PC-3 (cell line): ENCODE data around the gene SEMA3B. TPM values are rescaled to one million over a fixed set of nuclear protein-coding genes. Genes with fewer than 3 reads are reported as not detected.

Source experiments
- ATAC-seq: fragments of 200-7000 bp; cut with Tn5 transposase; 2 replicates; pipeline ENCODE4 v1.9.1; 2020; ENCODE audit warnings: mild to moderate bottlenecking, moderate library complexity
- BruUV-seq: library from RNA; stranded (reverse); fragments of 400-500 nt; replicated peaks from 2 replicates; lab custom pipeline; 2021; lab: Mats Ljungman, UMichigan
- CTCF ChIA-PET: fragments of 300-600 bp; sonication (Branson Sonifier 250); formaldehyde crosslinking; loops from one replicate; lab custom pipeline; 2022; ENCODE audit warnings: antibody characterized with exemption; lab: Charles Lee
- POLR2A ChIA-PET: fragments of 300-600 bp; sonication (Branson Sonifier 250); formaldehyde crosslinking; loops from one replicate; lab custom pipeline; 2022; ENCODE audit warnings: antibody characterized with exemption; ENCODE audit not compliant: unreplicated experiment; lab: Charles Lee
- DNase-seq: peaks from one replicate; pipeline ENCODE4 v3.0.0-alpha.2; 2015
- H2AFZ ChIP-seq: fragments of 300-600 bp; sonication (generic); 2 replicates; pipeline ENCODE4 v1.6.0; 2016; ENCODE audit warnings: antibody characterized with exemption, low read length
- H3F3A ChIP-seq: fragments of 300-600 bp; sonication (generic); one replicate; pipeline ENCODE4 v1.6.0; 2017; ENCODE audit warnings: antibody characterized with exemption, low read length, control low read depth, mild to moderate bottlenecking; ENCODE audit not compliant: unreplicated experiment
- H3K27ac ChIP-seq: fragments of 300-600 bp; sonication (generic); 2 replicates; pipeline ENCODE4 v1.5.1; 2016; ENCODE audit warnings: mild to moderate bottlenecking, low read length
- H3K27me3 ChIP-seq: fragments of 300-600 bp; sonication (generic); 2 replicates; pipeline ENCODE4 v1.6.1; 2016; ENCODE audit warnings: low read length, mixed read lengths
- H3K36me3 ChIP-seq: fragments of 300-600 bp; sonication (generic); 2 replicates; pipeline ENCODE4 v1.6.1; 2016; ENCODE audit warnings: low read depth, mixed run types, low read length, mixed read lengths
- H3K4me1 ChIP-seq: fragments of 300-600 bp; sonication (generic); 2 replicates; pipeline ENCODE4 v1.5.1; 2016; ENCODE audit warnings: low read length; ENCODE audit not compliant: insufficient read depth
- H3K4me2 ChIP-seq: fragments of 300-600 bp; sonication (generic); 2 replicates; pipeline ENCODE4 v1.6.0; 2016; ENCODE audit warnings: low read length
- H3K4me3 ChIP-seq: fragments of 300-600 bp; sonication (generic); 2 replicates; pipeline ENCODE4 v1.5.1; 2016; ENCODE audit warnings: mild to moderate bottlenecking, low read length, mixed read lengths
- H3K79me2 ChIP-seq: fragments of 300-600 bp; sonication (generic); 2 replicates; pipeline ENCODE4 v1.6.1; 2017; ENCODE audit warnings: low read length, mixed read lengths
- H3K9ac ChIP-seq: fragments of 300-600 bp; sonication (generic); 2 replicates; pipeline ENCODE4 v1.6.0; 2016; ENCODE audit warnings: mild to moderate bottlenecking, low read length
- H3K9me2 ChIP-seq: fragments of 300-600 bp; sonication (generic); replicated peaks from 2 replicates; pipeline ENCODE4 v1.6.1; 2016; ENCODE audit warnings: mixed run types, low read length, mixed read lengths
- H3K9me3 ChIP-seq: fragments of 300-600 bp; sonication (generic); 2 replicates; pipeline ENCODE4 v1.6.1; 2016; ENCODE audit warnings: low read length, mixed read lengths
- H4K20me1 ChIP-seq: fragments of 300-600 bp; sonication (generic); 2 replicates; pipeline ENCODE4 v1.6.1; 2016; ENCODE audit warnings: low read length, mixed read lengths
- EZH2 ChIP-seq: fragments of 300-600 bp; sonication (generic); IDR thresholded peaks from one replicate; pipeline ENCODE4 v1.6.1; 2017; ENCODE audit warnings: antibody characterized with exemption, mild to moderate bottlenecking, low read length; ENCODE audit not compliant: unreplicated experiment
- EZH2phosphoT487 ChIP-seq: fragments of 300-600 bp; sonication (generic); IDR thresholded peaks from 2 replicates; pipeline ENCODE4 v1.6.1; 2018; ENCODE audit warnings: mild to moderate bottlenecking, antibody characterized with exemption, low read length, borderline replicate concordance
- intact Hi-C: fragments of 100-400 bp; cut with micrococcal nuclease; formaldehyde crosslinking; loops from 2 replicates; pipeline ENCODE4 v1.9.0; 2023
- total RNA-seq: library from RNA; depleted of rRNA; stranded (reverse); fragments of >200 nt; gene quantifications from 2 replicates; pipeline ENCODE4 v1.2.3, GENCODE V29; 2014
- TF ChIP-seq, protein P1 (sequence below): fragments of 300-600 bp; sonication (generic); conservative IDR thresholded peaks from 2 replicates; pipeline ENCODE4 v1.5.1; 2017; ENCODE audit warnings: antibody characterized with exemption, low read depth, mild to moderate bottlenecking, low read length

Gene SEMA3B
- total RNA-seq, 1 experiment from 2014 or later = 40.1 TPM

DNA sequence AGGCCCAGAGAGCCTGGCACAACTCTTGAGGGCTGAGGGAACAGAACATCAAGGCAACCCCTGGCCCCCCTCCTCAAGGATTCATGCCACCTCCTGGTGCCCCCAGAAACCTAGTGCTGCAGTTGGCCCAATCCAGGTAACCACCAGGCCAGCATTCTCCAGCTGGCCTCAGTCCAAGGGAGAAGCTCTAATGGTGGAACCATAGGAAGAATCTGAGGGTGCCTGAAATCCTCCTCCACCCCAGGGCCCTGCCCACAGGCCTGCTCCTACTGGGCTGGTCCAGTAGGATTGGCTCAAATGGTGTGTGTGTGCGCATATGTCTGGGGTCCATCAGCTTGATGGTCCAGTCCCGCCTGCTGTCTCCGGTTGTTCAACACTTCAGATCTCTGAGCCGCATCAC is 45.9 kb downstream of the SEMA3B start:
- peaks cover 24% of the 10 kb centered on the region for H3K79me2 ChIP-seq
- H3K27me3 ChIP-seq = no peaks in the 10 kb centered on the region
- DNase-seq = no peak
- H3K4me2 ChIP-seq = no peak overlapping the region
- H3F3A ChIP-seq = peaks cover 13% of the 10 kb centered on the region
- peaks cover 40% of the 10 kb centered on the region for H3K4me1 ChIP-seq
- ChIA-PET CTCF (no interaction called here), POLR2A (interaction anchor here (0.5 to 0.6 kb wide), 2 partner anchors 14 to 253 kb away, joined by 3 read pairs; partner anchors contain the start of gene C3orf18)
- H4K20me1 ChIP-seq = no peaks in the 10 kb centered on the region
- no peak overlapping the region for H3K9ac ChIP-seq
- TF ChIP-seq, protein P1, sequence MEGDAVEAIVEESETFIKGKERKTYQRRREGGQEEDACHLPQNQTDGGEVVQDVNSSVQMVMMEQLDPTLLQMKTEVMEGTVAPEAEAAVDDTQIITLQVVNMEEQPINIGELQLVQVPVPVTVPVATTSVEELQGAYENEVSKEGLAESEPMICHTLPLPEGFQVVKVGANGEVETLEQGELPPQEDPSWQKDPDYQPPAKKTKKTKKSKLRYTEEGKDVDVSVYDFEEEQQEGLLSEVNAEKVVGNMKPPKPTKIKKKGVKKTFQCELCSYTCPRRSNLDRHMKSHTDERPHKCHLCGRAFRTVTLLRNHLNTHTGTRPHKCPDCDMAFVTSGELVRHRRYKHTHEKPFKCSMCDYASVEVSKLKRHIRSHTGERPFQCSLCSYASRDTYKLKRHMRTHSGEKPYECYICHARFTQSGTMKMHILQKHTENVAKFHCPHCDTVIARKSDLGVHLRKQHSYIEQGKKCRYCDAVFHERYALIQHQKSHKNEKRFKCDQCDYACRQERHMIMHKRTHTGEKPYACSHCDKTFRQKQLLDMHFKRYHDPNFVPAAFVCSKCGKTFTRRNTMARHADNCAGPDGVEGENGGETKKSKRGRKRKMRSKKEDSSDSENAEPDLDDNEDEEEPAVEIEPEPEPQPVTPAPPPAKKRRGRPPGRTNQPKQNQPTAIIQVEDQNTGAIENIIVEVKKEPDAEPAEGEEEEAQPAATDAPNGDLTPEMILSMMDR = no peak
- TF ChIP-seq EZH2phosphoT487 (no peak), EZH2 (no peak)
- no peaks in the 10 kb centered on the region for H3K9me2 ChIP-seq
- no TSS peak for BruUV-seq
- no peaks in the 10 kb centered on the region for H3K9me3 ChIP-seq
- H2AFZ ChIP-seq = no peak overlapping the region
- no peak for ATAC-seq
- intact Hi-C loops = no loop called here
- peaks cover 6% of the 10 kb centered on the region for H3K36me3 ChIP-seq
- H3K4me3 ChIP-seq = no peak overlapping the region
- no peak overlapping the region for H3K27ac ChIP-seq

DNA sequence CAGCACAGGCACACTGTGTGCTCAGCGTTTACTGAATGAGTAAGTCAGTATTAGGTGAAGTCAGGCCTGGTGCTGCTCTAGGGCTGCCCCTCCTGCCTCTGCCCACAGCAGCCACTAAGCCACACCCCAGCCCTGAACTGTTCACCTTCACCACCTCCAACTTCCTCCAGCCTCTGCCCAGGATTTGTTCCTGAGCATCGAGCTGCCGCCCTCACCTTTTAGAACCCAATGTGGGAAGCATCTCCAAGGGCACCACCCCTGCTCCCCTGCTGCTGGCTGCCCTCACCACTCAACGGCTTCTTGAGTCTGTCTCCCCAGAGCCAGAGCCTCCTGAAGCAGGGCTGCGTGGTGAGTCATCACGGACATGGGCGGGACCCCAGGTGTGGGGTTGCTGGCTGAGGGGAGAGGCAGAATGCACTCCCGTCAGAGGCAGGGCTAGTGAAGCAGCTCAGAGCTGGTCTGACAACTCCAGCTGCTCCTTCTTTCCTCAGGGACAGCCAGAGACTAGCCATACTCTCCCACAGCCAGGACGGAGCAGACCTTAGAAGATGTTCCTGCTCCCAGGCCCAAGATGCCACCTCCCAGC is 47.8 kb downstream of the SEMA3B start:
- intact Hi-C loops = loop anchor here (1.0 kb wide), 1 partner anchor 17 kb away; the partner anchor contains the start of genes HYAL3 and NAA80
- Histone ChIP-seq H3K36me3 (peaks cover 6% of the 10 kb centered on the region), H4K20me1 (no peaks in the 10 kb centered on the region), H3K9me2 (no peaks in the 10 kb centered on the region), H3K4me1 (peaks cover 48% of the 10 kb centered on the region), H3K27ac (peak overlapping the region; percentile 92), H3K9ac (peak overlapping the region; percentile 60), H3K4me2 (peak overlapping the region; percentile 88), H3K9me3 (no peaks in the 10 kb centered on the region), H3F3A (peaks cover 13% of the 10 kb centered on the region), H3K4me3 (peak overlapping the region; percentile 57), H2AFZ (no peak overlapping the region), H3K27me3 (no peaks in the 10 kb centered on the region), H3K79me2 (peaks cover 35% of the 10 kb centered on the region)
- ChIA-PET POLR2A (interaction anchor here (0.5 to 1.4 kb wide), 3 partner anchors 11 to 25 kb away, joined by 3 to 4 read pairs (median 4); partner anchors contain the start of genes HYAL3, IFRD2, NAA80 and TUSC2), CTCF (interaction anchor here (0.6 kb wide), 1 partner anchor 12 kb away, joined by 3 read pairs; no protein-coding TSS in a partner anchor)
- TF ChIP-seq, protein P1 = no peak
- TF ChIP-seq EZH2phosphoT487 = no peak
- no peak for TF ChIP-seq EZH2
- DNase-seq = peak; percentile 98
- ATAC-seq = peak; percentile 79
- BruUV-seq = no TSS peak

DNA sequence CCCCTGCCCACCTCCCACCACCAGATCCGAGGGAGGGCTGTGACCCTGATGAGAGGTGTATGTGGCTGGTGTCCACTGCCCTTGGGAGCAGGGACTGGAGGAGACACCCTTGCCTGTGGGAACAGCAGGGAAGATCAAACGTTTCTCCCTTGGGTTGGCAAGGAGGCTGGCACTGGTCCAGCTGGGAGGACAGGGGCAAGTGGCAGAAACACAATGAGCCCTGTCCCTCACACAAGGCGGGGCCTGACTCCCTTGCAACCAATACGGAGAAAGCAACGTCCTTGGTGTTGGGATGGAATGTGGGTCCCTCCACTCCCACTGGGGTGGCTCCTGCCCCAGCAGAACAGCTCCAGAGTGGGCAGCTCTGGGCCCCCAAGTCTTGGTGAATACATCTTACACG is 48.4 kb downstream of the SEMA3B start:
- Histone ChIP-seq H3K9me3 (no peaks in the 10 kb centered on the region), H3K4me2 (peak overlapping the region; percentile 88), H3K4me3 (peak overlapping the region; percentile 57), H3K9me2 (no peaks in the 10 kb centered on the region), H4K20me1 (no peaks in the 10 kb centered on the region), H2AFZ (no peak overlapping the region), H3K27me3 (no peaks in the 10 kb centered on the region), H3F3A (peaks cover 13% of the 10 kb centered on the region), H3K27ac (peak overlapping the region; percentile 92), H3K4me1 (peaks cover 48% of the 10 kb centered on the region), H3K79me2 (peaks cover 35% of the 10 kb centered on the region), H3K9ac (peak overlapping the region; percentile 60), H3K36me3 (peaks cover 6% of the 10 kb centered on the region)
- POLR2A ChIA-PET = interaction anchor here (0.6 to 1.4 kb wide), 3 partner anchors 18 to 25 kb away, joined by 4 to 5 read pairs (median 4); partner anchors contain the start of genes HYAL3, IFRD2 and NAA80
- BruUV-seq = TSS peak; percentile 73
- intact Hi-C loops = loop anchor here (1.0 kb wide), 1 partner anchor 18 kb away; the partner anchor contains the start of genes HYAL3 and NAA80
- ATAC-seq = no peak
- DNase-seq = peak; percentile 25
- TF ChIP-seq, protein P1 = no peak
- TF ChIP-seq EZH2 (no peak), EZH2phosphoT487 (no peak)
- CTCF ChIA-PET = interaction anchor here (0.6 kb wide), 1 partner anchor 11 kb away, joined by 3 read pairs; no protein-coding TSS in a partner anchor
